Stimulated activated CD8-positive, alpha-beta memory T cell treated with anti-CD3 and anti-CD28 coated beads, Interleukin-4, amount 100 ng/mL, for 4 hours (primary cell): ENCODE measurements around the gene PCSK5.
"Not testable (repeated sequence)": the region's sequence is repeated elsewhere in the genome, so short reads cannot be mapped to it uniquely, and the experiment has no call there.

Source experiments
- DNase-seq, 2 donors: peaks; one replicate each; pipeline ENCODE4 v3.0.0-alpha.2; 2020; ENCODE audit warnings: low read depth in 2 of 2, low spot score in 1 of 2

The PCSK5 gene

DNA sequence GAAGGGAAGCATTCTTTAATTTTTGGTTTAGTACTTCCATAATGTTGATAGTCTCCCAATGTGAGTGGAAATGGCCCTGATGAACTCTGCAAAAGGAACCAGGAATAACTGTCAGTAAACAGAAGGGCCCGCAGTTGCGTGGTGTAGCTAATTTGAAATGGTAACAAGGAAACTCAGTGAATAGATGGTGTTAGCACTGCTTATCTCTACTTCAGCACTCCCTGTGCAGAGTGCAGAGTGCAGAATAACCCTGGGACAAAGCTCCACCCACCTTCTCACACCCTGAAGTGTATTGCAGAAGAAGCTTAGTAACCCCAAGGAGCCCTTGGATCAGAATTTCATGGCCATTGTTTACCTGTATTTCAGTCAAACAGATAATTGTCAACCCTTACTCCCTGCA, 158.9 kb downstream of the PCSK5 start:
- DNase-seq, result no peak

DNA sequence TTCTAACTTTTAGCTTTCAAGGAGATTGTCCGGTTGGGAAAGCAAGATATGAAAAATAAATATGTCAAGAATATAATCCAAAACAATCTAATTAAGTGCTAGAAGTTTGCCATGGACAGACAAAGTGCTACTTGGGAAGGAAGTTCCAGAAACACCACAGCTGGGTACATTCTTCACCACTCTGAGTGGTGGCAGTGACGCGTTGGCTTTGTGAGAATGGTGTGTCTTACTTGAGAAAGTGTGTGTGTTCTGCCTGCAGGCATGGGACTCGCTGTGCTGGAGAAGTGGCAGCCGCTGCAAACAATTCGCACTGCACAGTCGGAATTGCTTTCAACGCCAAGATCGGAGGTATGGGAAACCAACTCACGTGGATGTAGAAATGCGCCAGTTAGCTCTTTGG, 177.2 kb downstream of the PCSK5 start:
- DNase-seq, result no peak

DNA sequence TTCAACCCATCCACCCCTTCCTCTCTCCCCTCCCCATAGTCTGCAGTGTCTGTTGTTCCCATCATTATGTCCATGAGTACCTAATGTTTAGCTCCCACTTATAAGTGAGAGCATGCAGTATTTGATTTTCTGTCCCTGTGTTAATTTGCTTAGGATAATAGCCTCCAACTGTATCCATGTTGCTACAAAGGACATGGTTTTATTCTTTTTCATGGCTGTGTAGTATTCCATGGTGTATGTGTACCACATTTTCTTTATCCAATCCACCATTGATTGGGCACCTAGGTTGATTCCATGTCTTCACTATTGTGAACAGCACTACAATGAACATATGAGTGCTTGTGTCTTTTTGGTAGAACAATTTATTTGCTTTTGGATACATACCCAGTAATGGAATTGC, 187.1 kb downstream of the PCSK5 start:
- DNase-seq, result no peak

DNA sequence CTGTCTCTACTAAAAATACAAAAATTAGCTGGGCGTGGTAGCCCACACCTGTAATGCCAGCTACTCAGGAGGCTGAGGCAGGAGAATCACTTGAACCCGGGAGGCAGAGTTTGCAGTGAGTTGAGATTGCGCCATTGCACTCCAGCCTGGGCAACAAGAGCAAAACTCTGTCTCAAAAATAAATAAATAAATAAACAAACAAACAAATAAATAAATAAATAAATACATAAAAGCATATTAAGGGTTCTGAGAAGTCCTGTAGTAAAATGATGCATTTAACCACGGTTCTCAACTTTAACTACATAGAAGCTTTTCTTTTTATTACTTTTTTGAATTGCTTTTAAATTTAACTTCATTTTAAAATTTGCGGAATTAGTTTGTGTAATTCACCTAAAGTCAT, 190.8 kb downstream of the PCSK5 start:
- not testable (repeated sequence) for DNase-seq

DNA sequence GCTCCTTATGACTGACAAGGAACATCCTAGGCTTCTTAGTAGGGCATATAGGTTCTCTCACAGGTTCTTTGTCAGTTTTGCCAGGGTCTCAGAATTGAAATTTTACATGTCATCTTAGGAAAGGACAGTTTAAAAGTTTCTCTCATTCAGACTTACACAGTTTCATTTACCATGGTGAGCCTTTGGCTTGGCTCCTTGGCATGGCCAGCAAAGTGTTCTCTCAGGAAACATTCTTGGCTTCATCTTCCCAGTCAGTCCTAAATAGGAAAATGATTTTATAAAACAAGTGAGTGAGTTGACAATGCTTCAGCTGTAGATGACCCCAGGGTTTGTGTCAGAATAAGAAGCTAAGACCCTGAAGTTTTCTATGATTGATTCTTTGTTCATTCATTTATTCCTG, 191.6 kb downstream of the PCSK5 start:
- DNase-seq, result no peak

DNA sequence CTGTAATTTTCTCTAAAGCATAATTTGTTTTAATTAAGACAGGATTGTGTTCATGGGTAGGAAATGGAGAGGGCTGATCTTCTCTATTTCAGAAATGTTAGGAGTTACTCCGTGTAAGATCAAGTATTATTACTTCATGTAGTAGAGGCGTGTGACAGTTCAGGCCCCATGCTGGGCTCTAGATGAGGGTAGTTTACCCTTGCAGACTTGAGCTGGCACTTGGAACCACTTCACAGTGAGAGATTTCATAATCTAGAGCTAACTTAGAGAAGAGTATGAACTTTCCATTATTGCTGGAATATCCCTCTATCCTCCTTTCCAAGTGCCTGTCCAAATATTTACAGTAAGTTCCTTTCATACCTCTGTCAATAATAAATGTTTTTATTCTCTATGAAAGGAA, 195.1 kb downstream of the PCSK5 start:
- no peak for DNase-seq

DNA sequence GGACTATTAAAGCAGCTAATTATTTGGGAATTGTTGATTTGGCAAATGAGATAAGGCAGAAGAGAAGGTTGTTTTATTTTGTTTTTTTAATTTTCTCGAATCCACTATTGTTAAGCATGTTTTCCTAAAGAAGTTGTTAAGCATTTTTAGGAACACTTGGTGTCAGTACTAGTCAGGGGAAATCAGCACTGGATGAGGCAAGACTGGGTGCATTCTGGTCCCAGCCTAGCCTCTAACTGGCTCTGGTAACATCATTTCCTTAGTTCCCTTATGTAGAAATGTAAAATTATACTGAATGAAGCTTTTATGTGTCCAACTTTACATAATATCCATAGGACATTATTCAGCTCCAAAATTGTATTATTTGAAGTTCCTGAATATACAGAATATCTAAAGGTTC, 196.1 kb downstream of the PCSK5 start:
- no peak for DNase-seq

DNA sequence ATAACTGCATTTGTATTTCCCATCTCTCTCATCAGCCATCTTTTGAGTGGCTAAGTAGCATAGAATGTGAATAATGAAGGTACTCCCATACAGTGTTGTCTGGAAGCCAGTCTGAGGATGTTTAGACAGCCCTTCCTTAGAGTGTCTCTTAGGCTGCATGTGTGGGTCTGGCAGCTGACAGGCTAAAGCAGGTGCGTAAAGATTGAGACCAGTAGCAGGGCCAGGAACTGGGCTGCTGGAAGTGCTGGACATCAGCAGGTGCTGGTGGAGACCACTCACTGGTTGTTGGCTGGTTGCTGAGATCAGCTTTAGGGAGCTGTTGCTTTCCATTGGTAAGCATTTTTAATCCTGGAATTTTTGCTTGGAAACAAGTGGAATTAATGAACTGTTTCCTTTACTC, 197.5 kb downstream of the PCSK5 start:
- no peak for DNase-seq

DNA sequence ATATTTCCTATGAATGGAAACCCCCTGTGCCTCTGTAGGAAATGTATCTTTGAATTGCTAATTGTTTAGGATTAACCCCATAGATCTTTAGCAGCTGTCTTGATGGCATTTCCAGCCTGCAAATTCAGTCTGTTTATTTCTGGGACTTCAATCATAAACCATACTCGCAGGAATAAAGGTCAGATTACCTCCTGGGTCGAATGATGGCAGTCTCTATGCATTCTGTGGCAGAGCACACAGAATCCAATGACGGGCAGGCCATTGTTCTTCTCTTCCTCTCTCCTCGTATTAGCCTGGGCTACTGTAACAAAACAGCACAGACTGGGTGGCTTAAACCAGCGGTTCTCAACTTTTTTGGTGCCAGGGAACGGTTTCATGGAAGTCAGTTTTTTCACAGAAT, 199.9 kb downstream of the PCSK5 start:
- DNase-seq, result no peak

DNA sequence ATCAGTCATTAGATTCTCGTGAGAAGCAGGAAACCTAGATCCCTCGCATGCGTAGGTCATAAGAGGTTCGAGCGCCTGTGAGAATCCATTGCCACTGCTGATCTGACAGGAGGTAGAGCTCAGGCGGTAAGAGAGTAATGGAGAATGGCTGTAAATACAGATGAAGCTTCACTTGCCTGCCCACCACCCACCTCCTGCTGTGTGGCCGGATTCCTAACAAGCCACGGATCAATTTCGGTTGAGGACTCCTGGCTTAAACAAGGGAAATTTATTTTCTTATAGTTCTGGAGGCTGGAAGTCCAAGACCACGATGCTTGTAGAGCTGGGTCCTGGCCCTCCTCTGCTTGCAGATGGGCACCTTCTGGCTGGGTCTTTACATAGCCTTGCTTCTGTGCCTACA, 200.4 kb downstream of the PCSK5 start:
- no peak for DNase-seq

DNA sequence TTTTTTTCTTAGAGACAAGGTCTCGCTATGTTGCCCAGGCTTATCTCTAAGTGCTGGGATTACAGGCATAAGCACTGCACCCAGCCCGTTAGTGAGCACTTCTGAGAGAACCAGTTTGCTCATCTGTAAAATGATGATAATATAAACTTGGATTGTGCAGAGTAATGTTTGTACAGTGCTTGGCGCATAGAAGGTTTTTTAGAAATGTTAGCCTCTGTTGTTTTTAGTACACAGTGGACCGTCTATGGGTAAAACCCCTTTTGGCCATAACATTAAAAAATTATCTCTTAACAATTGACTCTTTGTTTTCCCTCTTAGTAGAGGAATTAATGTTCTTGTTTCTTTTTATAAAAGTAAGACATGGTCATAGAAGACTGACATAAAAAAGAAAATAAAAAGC, 202.1 kb downstream of the PCSK5 start:
- DNase-seq, result no peak

DNA sequence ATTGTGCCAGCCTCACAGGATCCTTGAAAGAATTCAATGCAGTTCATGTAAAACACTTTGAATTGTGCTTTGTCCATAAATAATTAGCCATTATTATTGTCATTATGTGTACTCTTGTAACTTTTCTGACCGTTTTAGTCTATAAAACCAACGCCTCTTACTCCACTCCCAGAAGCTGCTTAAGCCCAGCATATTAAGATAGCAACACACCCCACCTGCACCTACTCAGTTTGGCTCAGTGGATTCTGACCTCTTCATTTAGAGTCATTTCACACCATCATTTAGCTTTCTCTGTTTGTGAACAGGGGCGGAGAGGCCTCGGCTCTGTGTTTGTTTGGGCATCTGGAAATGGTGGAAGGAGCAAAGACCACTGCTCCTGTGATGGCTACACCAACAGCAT, 205.1 kb downstream of the PCSK5 start:
- no peak for DNase-seq

DNA sequence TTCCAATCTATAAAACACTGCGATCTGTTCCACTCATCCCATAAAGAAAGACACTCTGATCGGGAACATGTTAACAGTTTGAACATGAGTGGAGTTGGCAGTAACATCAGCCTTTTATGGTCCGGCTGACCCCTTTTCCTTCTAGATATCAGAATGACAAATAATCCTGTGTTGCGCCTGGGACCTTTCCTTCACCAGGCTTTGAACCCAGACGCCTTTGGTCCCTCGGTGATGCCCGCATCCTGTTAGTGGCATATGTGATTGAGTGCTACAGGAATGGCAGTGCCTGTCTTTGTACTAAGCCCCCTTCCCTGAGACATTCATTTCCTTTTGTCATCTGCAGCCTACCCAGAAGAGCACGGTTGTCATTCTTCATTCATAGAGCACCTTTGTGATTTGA, 209.0 kb downstream of the PCSK5 start:
- no peak for DNase-seq

DNA sequence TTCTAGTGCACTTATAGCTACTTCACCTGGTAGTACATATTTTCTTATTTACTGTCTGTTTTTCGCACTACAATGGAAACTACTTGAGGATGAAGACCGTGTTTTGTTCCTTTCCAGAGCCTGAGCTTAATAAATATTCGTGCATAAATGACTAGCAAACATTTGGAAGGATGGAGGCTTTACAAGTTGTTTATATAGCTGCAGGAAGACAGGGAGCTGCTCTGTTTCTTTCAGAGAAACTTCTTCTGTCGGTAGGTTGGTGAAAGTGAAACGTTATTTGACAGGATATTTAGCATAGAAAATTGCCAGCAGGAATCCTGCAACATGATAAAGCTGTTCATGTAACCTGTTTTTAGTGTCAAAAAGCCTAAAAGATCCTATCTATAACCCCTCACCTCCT, 210.6 kb downstream of the PCSK5 start:
- DNase-seq, result no peak

DNA sequence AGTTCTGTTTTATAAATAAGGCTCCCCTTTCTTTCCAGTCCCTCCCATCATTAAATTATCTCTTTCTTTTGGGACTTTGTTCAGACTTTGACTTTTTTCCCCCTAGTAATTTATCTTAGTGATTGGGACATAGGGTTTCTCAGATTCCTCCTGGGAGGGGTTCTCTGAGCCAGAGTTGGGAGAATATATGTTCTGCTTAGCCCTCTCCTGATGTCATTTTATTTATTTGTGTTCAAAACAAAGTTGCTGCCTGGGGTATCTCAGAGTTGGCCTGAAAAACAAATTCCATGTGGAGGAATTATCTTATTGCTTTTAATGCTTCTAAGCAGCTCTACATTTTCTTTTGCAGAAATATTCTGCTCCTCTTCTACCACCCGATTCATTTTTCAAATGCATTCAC, 211.0 kb downstream of the PCSK5 start:
- no peak for DNase-seq

DNA sequence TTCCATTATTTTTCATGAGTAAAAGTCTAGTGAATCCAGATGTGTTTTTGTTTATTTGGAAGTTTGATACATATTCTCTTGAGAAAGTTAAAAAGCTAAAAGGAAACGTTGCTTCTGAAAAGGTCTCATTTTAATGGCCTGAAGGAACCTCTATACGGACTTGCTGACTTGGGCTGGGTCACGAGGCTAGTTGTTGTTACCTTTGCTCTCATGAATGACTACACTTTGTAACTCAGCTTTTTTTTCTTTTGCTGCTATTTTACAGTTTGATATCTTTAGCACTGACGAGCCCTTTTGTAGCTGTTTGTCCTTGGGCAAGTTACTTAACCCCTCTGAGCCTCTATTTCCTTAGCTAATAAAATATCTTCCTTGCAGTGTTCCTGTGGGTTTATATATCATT, 211.5 kb downstream of the PCSK5 start:
- no peak for DNase-seq

DNA sequence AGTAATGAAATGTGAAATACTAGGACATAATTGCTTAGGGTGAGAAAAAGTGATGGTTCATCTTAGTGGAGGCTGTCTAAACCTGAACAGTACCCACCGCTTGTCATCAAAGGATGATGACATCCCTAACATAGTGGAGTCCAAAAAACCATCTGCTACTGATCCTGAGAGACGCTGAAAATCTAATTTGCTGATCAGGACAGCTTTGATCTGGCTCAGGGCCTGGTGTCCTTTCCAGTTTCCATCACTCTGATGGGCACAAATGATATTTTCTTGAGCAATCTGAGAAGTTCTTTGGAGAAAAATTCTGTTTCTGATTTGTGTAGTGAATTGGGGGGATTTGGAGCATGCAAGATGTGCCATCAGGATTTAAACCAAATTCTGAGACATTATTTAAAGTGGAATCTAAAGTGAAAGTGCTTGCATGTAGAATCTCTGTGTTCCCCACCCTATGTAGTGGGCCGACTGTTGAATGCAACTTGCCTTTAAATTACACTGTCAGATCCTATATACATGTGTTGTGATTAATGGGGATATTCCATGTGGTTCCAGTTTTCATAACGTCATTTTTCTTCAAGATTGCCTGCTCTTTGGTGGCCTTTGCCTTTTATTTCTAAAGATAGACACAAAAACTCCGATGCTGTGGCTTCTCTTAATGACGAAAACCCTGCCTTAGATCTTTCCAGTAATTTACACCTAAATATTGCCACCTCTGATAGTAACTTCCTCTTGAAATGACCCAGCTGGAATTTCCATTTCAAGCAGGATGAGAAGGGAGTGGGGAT, 213.2 kb downstream of the PCSK5 start:
- no peak for DNase-seq

DNA sequence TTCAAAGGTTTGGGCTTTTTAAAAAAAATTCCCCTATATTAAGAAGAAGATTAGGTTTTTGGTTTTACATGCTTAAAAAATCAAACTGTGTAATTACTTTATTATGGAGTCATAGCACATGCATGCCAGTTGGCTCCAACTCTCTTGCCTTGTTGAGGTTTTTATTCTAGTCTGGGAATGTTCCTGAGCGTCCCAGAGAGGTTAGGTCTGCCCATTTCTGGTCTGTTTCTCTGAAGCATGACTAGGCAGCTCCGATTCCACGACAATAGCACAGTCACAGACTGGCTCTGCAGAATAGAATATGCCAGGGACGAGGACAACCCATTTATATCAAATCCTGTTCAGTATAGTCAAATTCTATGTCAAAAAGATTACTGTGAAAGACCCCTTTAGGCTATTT, 217.0 kb downstream of the PCSK5 start:
- DNase-seq, result no peak

DNA sequence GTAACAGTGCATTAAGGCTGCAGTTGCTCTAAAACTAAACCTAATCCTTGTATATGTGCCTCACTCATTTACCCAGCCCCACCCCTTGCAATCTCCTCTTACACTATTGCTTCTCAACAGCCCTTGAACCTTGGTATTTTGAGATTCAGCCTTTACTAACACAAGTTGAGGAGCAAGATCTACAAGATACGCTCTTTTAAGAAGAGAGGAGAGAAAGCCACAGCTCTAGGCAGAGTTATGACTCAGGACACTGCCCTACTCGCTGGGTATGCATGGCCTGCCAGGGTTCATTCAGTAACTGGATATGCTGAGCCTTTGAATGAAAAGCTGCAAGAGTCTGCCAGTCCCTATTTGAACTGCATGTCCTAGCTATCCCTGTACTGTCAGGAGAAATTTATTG, 219.5 kb downstream of the PCSK5 start:
- DNase-seq, result no peak

DNA sequence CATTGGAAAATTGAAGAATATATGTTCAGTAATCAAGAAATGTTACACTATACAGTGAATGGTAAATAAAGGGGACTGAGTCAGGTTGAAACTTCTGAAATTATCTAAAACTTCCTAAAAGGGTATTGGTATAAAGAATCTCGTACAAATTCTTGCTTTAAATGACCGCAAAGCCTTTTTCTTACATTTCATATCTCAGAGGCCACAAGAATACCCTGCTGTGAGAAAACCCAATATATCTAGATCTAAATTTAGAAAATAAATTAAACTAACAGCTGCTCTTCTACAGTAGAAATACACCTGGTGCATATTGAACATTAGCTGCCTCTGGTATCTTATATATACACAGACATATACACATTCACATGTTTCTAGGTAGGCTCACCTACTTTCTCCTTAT, 221.7 kb downstream of the PCSK5 start:
- no peak for DNase-seq

DNA sequence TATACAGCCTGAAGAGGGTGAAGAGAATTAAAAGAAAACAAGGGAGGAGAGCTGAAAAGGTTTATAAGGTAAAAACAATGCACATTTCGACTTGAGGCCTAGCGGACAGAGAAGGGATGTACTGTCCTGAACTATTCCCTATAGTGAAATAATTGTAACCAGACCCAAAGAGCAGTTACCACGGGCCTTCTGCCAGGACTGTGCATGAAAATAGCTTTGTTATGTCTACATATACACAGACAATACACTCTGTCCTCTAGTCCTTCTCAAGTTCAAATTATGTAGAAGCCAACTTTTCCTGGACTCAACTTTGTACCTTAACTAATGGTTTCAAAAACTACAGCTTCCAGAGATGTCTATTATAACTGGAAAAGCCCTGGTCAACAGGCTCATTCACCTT, 223.7 kb downstream of the PCSK5 start:
- no peak for DNase-seq

DNA sequence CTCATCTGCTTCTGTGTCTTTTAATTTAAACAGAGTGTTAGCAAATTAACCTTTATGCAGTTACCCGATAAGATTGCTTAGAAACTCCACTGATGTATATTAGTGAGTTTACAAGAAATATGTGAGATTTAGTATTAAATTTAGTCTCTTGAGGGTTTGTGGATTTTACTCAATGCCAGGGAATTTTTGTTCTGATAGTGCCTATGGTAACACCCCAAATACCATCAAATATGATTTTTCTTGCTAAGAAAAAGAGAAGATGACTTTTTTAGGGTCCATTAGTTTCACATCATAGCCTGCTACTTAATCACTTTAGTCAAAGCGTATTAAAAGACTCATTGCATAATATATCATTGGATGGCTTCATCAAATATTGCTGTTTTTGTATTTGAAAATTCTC, 224.9 kb downstream of the PCSK5 start:
- DNase-seq, result no peak

DNA sequence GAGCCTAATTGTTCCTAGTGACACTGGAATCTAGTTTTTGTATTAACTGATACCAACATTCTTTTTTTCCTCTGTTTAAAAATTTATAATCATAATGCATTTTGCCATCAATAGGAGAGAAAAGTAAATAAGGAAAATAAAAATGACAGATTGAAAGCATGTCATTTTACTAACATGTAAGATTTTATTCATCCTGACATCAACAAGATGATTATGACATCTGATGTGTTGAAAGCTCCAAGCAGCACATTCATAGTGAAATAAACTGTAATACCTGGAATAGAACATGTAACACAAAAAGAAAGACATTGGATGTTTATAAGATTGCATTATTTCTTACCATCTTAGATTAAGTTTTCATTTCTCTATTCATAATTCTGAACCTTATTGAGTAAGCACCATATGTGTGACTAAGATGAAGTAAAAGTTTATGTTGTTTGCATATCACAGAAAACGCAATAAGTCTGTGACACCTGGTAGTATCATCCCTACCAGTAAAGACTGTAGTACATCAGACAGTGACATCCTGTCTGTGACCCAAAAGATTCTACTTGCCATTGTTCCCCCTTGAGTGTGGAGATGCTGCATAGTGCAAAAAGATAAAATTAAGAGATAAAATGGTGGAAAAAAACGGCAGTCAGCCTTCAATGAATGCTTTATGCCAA, 225.6 kb downstream of the PCSK5 start:
- DNase-seq, result no peak
